B cell (primary cell): ENCODE measurements around the gene TCIRG1. TPM values are rescaled to one million over a fixed set of nuclear protein-coding genes. Genes with fewer than 3 reads are reported as not detected.

Experiments used
- ATAC-seq: fragments of 200-7000 bp; cut with Tn5 transposase; one replicate; pipeline ENCODE4 v1.10.0; 2021; ENCODE audit warnings: low read depth, mild to moderate bottlenecking, moderate number of reproducible peaks, moderate library complexity
- CTCF ChIA-PET: fragments of 350-600 bp; sonication (Branson Sonifier 250); formaldehyde crosslinking; loops from one replicate; lab custom pipeline; 2021; ENCODE audit warnings: antibody characterized with exemption, inconsistent platforms; lab: Charles Lee
- POLR2A ChIA-PET: fragments of 350-600 bp; sonication (Branson Sonifier 250); formaldehyde crosslinking; loops from one replicate; lab custom pipeline; 2021; ENCODE audit warnings: antibody characterized with exemption; lab: Charles Lee
- DNase-seq: peaks from one replicate; pipeline ENCODE4 v3.0.0; 2013
- H2AFZ ChIP-seq: 2 replicates; pipeline ENCODE4 v1.6.1; 2012; ENCODE audit warnings: mild to moderate bottlenecking, low read depth, low read length; ENCODE audit not compliant: insufficient read depth, poor library complexity, severe bottlenecking
- H3K27ac ChIP-seq, 2 donors: 1 replicate in 1 of 2; 2 replicates in 1 of 2; pipeline ENCODE4 v1.5.1; 2012 to 2013; ENCODE audit warnings: low read length in 2 of 2, mild to moderate bottlenecking in 2 of 2, moderate library complexity in 1 of 2
- H3K27me3 ChIP-seq, 4 experiments: fragments of 200-600 bp in 1 of 4; sonication (generic) in 1 of 4; replicated peaks in 1 of 4; 1 replicate in 2 of 4; 2 replicates in 2 of 4; pipeline versions ENCODE4 v1.6.1 to v1.7.0; 2013 to 2016; ENCODE audit warnings: low read length in 3 of 4, mild to moderate bottlenecking in 2 of 4, mixed read lengths in 1 of 4, moderate library complexity in 1 of 4; ENCODE audit not compliant: insufficient read depth in 4 of 4, control insufficient read depth in 3 of 4; ENCODE audit errors: control extremely low read depth in 1 of 4
- H3K36me3 ChIP-seq, 2 experiments: replicated peaks in 1 of 2; 1 replicate in 1 of 2; 2 replicates in 1 of 2; pipeline versions ENCODE4 v1.6.1 to v1.7.1; 2013; ENCODE audit warnings: low read length in 1 of 2; ENCODE audit not compliant: insufficient read depth in 2 of 2, control insufficient read depth in 1 of 2; ENCODE audit errors: control extremely low read depth in 1 of 2, extremely low read depth in 1 of 2
- H3K4me1 ChIP-seq, 2 donors: fragments of 200-600 bp in 1 of 2; sonication (generic) in 1 of 2; 1 replicate in 1 of 2; 2 replicates in 1 of 2; pipeline versions ENCODE4 v1.5.1 to v1.6.1; 2013 to 2017; ENCODE audit warnings: low read length in 2 of 2; ENCODE audit not compliant: control insufficient read depth in 2 of 2, insufficient read depth in 2 of 2
- H3K4me2 ChIP-seq: replicated peaks from 2 replicates; pipeline ENCODE3; 2012; ENCODE audit warnings: mild to moderate bottlenecking, low read depth, low read length; ENCODE audit not compliant: poor library complexity, severe bottlenecking
- H3K4me3 ChIP-seq, 5 experiments: fragments of 200-600 bp in 1 of 5; sonication (generic) in 1 of 5; 1 replicate in 3 of 5; 2 replicates in 2 of 5; pipeline versions ENCODE4 v1.5.1 to v1.7.0; 2011 to 2016; ENCODE audit warnings: low read length in 4 of 5, mild to moderate bottlenecking in 4 of 5, low read depth in 2 of 5, control low read depth in 1 of 5, moderate library complexity in 1 of 5; ENCODE audit not compliant: insufficient read depth in 1 of 5; ENCODE audit errors: control extremely low read depth in 1 of 5, extremely low read depth in 1 of 5
- H3K79me2 ChIP-seq: fragments of 200-600 bp; sonication (generic); one replicate; pipeline ENCODE4 v1.6.0; 2016; ENCODE audit warnings: low read length; ENCODE audit not compliant: control insufficient read depth, insufficient read depth
- H3K9ac ChIP-seq: fragments of 200-600 bp; sonication (generic); 2 replicates; pipeline ENCODE4 v1.6.1; 2017; ENCODE audit warnings: mild to moderate bottlenecking, low read length, moderate library complexity
- H3K9me3 ChIP-seq, 3 donors: one replicate each; pipeline versions ENCODE4 v1.6.1 to v1.7.1; 2013; ENCODE audit warnings: low read length in 2 of 3; ENCODE audit not compliant: control insufficient read depth in 2 of 3, insufficient read depth in 1 of 3; ENCODE audit errors: control extremely low read depth in 1 of 3
- H4K20me1 ChIP-seq: 2 replicates; pipeline ENCODE4 v1.6.0; 2012; ENCODE audit warnings: mild to moderate bottlenecking, low read length; ENCODE audit not compliant: insufficient read depth, control insufficient read depth, poor library complexity, severe bottlenecking
- H3K27ac Mint-ChIP-seq: one replicate; pipeline ENCODE4 v1.8.0; 2021; ENCODE audit warnings: mixed read lengths
- H3K27me3 Mint-ChIP-seq: one replicate; pipeline ENCODE4 v1.8.0; 2021; ENCODE audit warnings: mixed read lengths
- H3K4me1 Mint-ChIP-seq: one replicate; pipeline ENCODE4 v1.8.0; 2021; ENCODE audit warnings: mixed read lengths
- H3K4me3 Mint-ChIP-seq: one replicate; pipeline ENCODE4 v1.8.0; 2021; ENCODE audit warnings: mixed read lengths
- H3K9me3 Mint-ChIP-seq: one replicate; pipeline ENCODE4 v1.8.0; 2022; ENCODE audit warnings: mixed read lengths; ENCODE audit not compliant: insufficient read depth
- EZH2 ChIP-seq: IDR thresholded peaks from 2 replicates; pipeline ENCODE4 v1.6.1; 2012; ENCODE audit warnings: borderline replicate concordance, low read depth, mild to moderate bottlenecking, moderate library complexity, low read length; ENCODE audit not compliant: insufficient read depth, poor library complexity, severe bottlenecking
- WGBS: methylation state at CpG from one replicate; pipeline ENCODE4 v1.1.5; 2013; ENCODE audit warnings: missing lambda C conversion rate; ENCODE audit not compliant: insufficient coverage; 5-methylcytosine and 5-hydroxymethylcytosine counted together
- intact Hi-C: fragments of 100-400 bp; cut with micrococcal nuclease; formaldehyde crosslinking; loops from one replicate; pipeline ENCODE4 v1.10.0; 2022
- polyA plus RNA-seq: library from polyadenylated mRNA; depleted of rRNA; stranded (reverse); fragments of >200 nt; gene quantifications from 2 replicates; pipeline ENCODE4 v1.2.3, GENCODE V29; 2012
- total RNA-seq, 2 donors: library from RNA; stranded (reverse); fragments of 120-200 nt in 1 of 2; gene quantifications; 1 replicate in 1 of 2; 2 replicates in 1 of 2; pipeline versions ENCODE4 v1.2.3 to v1.2.4, GENCODE V29; 2013 to 2022
- TF ChIP-seq, protein P1 (sequence below): fragments of 200-600 bp; IDR thresholded peaks from one replicate; pipeline ENCODE4 v1.8.0; 2022; ENCODE audit warnings: antibody characterized with exemption, mild to moderate bottlenecking

The TCIRG1 gene
- total and polyA plus RNA-seq, 2 donors (not counting 1 experiment from before 2014, with no cell fraction given), result 305 to 725 TPM

DNA sequence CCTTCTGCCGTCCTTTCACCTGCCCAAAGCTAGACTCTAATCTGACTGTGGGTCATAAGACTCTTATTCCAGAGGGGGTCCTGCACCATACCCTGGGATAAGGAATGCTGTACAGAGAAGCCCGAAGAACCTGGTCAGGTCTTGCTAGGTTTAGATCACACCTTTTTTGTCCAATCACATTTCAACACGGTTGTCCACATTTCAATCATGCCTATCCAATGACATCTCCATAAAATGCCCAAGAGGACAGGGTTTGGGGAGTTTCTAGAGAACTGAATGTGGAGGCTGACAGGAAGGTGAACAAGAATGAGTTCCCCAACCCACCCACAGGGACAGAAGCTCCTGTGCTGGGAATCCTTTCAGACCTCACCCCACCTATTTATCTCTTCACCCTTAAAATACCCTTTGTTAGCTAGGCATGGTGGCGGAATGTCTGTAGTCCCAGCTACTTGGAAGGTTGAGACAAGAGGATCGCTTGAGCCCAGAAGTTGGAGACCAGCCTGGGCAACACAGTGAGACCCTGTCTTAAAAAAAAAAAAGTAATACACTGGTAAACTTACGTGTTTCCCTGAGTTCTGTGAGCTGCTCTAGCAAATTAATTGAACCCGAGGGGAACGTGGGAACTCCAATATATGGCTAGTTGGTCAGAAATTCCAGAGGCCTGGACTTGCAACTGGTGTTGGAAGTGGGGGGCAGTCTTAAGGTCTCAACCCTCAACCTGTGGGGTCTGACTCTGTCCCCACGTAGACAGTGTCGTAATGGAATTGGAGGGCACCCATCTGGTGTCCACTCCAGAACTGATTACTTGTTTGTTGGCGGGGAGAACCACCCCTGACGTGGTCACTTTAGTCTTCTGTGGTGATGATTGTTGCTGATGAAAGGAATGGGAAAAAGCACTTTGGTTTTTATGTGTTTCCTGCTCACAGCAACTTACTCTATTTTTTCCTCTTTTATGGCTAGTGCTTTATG is 17.8 kb downstream of the TCIRG1 start:
- intact Hi-C loops, result no loop called here
- H3K4me3 ChIP-seq, result no peak overlapping the region
- DNase-seq, result no peak
- H3K27ac ChIP-seq, result no peak overlapping the region
- no peak overlapping the region for H2AFZ ChIP-seq
- no peaks in the 10 kb centered on the region for H3K27me3 Mint-ChIP-seq
- CTCF ChIA-PET, result interaction anchor here (0.6 kb wide), 1 partner anchor 234 kb away, joined by 3 read pairs; no protein-coding TSS in a partner anchor
- H3K36me3 ChIP-seq, result peaks cover 0 to 13% of the 10 kb centered on the region in 2 experiments
- 94% methylated on average over 11 of the region's 12 CpGs for WGBS
- no peaks in the 10 kb centered on the region for H3K79me2 ChIP-seq
- TF ChIP-seq, protein P1, sequence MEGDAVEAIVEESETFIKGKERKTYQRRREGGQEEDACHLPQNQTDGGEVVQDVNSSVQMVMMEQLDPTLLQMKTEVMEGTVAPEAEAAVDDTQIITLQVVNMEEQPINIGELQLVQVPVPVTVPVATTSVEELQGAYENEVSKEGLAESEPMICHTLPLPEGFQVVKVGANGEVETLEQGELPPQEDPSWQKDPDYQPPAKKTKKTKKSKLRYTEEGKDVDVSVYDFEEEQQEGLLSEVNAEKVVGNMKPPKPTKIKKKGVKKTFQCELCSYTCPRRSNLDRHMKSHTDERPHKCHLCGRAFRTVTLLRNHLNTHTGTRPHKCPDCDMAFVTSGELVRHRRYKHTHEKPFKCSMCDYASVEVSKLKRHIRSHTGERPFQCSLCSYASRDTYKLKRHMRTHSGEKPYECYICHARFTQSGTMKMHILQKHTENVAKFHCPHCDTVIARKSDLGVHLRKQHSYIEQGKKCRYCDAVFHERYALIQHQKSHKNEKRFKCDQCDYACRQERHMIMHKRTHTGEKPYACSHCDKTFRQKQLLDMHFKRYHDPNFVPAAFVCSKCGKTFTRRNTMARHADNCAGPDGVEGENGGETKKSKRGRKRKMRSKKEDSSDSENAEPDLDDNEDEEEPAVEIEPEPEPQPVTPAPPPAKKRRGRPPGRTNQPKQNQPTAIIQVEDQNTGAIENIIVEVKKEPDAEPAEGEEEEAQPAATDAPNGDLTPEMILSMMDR, result no peak
- no peaks in the 10 kb centered on the region for H3K4me1 ChIP-seq
- no peaks in the 10 kb centered on the region for H3K9me3 ChIP-seq
- H3K4me2 ChIP-seq, result no peak overlapping the region
- no peaks in the 10 kb centered on the region for H3K27me3 ChIP-seq
- POLR2A ChIA-PET, result no interaction called here
- no peaks in the 10 kb centered on the region for H4K20me1 ChIP-seq
- H3K4me1 Mint-ChIP-seq, result no peaks in the 10 kb centered on the region
- no peak overlapping the region for H3K4me3 Mint-ChIP-seq
- H3K27ac Mint-ChIP-seq, result no peak overlapping the region
- H3K9ac ChIP-seq, result no peak overlapping the region
- H3K9me3 Mint-ChIP-seq, result no peaks in the 10 kb centered on the region
- ATAC-seq, result no peak

DNA sequence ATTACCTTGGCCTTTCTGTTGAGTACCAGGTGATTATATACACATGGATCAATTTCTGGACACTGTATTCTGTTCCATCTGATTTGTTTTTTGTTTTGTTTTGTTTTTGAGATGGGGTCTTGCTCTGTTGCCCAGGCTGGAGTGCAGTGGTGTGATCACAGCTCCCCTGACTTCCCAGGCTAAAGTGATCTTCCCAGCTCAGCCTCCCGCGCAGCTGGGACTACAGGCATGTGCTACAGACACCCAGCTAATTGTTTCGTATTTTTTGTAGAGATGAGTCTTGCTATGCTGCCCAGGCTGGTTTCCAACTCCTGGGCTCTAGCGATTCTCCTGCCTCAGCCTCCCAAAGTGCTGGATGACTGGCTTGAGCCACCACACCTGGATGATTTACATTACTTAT is 19.0 kb downstream of the TCIRG1 start:
- DNase-seq (no peak), ATAC-seq (no peak)
- H3K9ac ChIP-seq, result no peak overlapping the region
- 100% methylated on average over 3 of the region's 4 CpGs for WGBS
- TF ChIP-seq, protein P1, result no peak
- TF ChIP-seq EZH2, result no peak
- H3K27me3 Mint-ChIP-seq, result no peaks in the 10 kb centered on the region
- H3K9me3 Mint-ChIP-seq, result no peaks in the 10 kb centered on the region
- H3K4me3 Mint-ChIP-seq, result no peak overlapping the region
- ChIA-PET POLR2A (no interaction called here), CTCF (no interaction called here)
- H3K4me1 Mint-ChIP-seq, result no peaks in the 10 kb centered on the region
- H3K4me1 ChIP-seq, result no peaks in the 10 kb centered on the region
- no peak overlapping the region for H3K27ac Mint-ChIP-seq
- H2AFZ ChIP-seq, result no peak overlapping the region
- peaks cover 0 to 11% of the 10 kb centered on the region in 2 experiments for H3K36me3 ChIP-seq
- H3K4me2 ChIP-seq, result no peak overlapping the region
- no peak overlapping the region for H3K27ac ChIP-seq
- H4K20me1 ChIP-seq, result no peaks in the 10 kb centered on the region
- H3K4me3 ChIP-seq, result no peak overlapping the region
- intact Hi-C loops, result no loop called here
- no peaks in the 10 kb centered on the region for H3K79me2 ChIP-seq
- no peaks in the 10 kb centered on the region for H3K27me3 ChIP-seq
- H3K9me3 ChIP-seq, result no peaks in the 10 kb centered on the region
